ENCODE data around the gene DAPK2.

- TF ChIP-seq, protein P1, sequence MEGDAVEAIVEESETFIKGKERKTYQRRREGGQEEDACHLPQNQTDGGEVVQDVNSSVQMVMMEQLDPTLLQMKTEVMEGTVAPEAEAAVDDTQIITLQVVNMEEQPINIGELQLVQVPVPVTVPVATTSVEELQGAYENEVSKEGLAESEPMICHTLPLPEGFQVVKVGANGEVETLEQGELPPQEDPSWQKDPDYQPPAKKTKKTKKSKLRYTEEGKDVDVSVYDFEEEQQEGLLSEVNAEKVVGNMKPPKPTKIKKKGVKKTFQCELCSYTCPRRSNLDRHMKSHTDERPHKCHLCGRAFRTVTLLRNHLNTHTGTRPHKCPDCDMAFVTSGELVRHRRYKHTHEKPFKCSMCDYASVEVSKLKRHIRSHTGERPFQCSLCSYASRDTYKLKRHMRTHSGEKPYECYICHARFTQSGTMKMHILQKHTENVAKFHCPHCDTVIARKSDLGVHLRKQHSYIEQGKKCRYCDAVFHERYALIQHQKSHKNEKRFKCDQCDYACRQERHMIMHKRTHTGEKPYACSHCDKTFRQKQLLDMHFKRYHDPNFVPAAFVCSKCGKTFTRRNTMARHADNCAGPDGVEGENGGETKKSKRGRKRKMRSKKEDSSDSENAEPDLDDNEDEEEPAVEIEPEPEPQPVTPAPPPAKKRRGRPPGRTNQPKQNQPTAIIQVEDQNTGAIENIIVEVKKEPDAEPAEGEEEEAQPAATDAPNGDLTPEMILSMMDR (conservative IDR thresholded peaks at IDR 0.05; ENCODE audit: low read length): no peak
- TF ChIP-seq EZH2phosphoT487 (IDR thresholded peaks at IDR 0.05; ENCODE audit: borderline replicate concordance): no peak
Observed at GRCh38 chr15:63894662-63894949, 151.7 kb downstream of the DAPK2 start.

Data from Loucy (cell line).